PFSK-1 (cell line): ENCODE results near the gene SGSH. TPM values are rescaled to one million over a fixed set of nuclear protein-coding genes. Genes with fewer than 3 reads are reported as not detected.

ENCODE experiments used
- FOXP2 ChIP-seq: optimal IDR thresholded peaks from 2 replicates; pipeline ENCODE3; 2011; ENCODE audit warnings: borderline replicate concordance, control low read depth, inconsistent platforms; ENCODE audit not compliant: insufficient read depth; ENCODE audit errors: extremely low read length, extremely low read depth
- POLR2AphosphoS5 ChIP-seq: IDR thresholded peaks from 2 replicates; pipeline ENCODE4 v1.6.1; 2012; ENCODE audit warnings: low read depth, mild to moderate bottlenecking, control low read depth, low read length, moderate library complexity
- SIN3A ChIP-seq: IDR thresholded peaks from 2 replicates; pipeline ENCODE4 v1.6.1; 2012; ENCODE audit warnings: mild to moderate bottlenecking, low read length, moderate library complexity, borderline replicate concordance; ENCODE audit not compliant: insufficient read depth
- TAF1 ChIP-seq: IDR thresholded peaks from 2 replicates; pipeline ENCODE4 v1.6.1; 2012; ENCODE audit warnings: low read length, control low read depth, borderline replicate concordance; ENCODE audit not compliant: insufficient read depth
- polyA plus RNA-seq: library from polyadenylated mRNA; unstranded; fragments of >200 nt; gene quantifications from one replicate; pipeline ENCODE4 v1.2.1, GENCODE V29; 2012; ENCODE audit warnings: low read depth, missing spikeins; ENCODE audit not compliant: insufficient read length
- TF ChIP-seq, protein P1 (sequence below), 2 experiments: IDR thresholded peaks; 2 replicates each; pipeline versions ENCODE4 v1.6.1 to v1.8.0; 2011 to 2012; ENCODE audit warnings: low read depth in 2 of 2, low read length in 2 of 2, control low read depth in 1 of 2, inconsistent platforms in 1 of 2, mild to moderate bottlenecking in 1 of 2, moderate library complexity in 1 of 2; ENCODE audit not compliant: insufficient read depth in 1 of 2

Gene SGSH
- polyA plus RNA-seq, result 70.6 TPM

DNA sequence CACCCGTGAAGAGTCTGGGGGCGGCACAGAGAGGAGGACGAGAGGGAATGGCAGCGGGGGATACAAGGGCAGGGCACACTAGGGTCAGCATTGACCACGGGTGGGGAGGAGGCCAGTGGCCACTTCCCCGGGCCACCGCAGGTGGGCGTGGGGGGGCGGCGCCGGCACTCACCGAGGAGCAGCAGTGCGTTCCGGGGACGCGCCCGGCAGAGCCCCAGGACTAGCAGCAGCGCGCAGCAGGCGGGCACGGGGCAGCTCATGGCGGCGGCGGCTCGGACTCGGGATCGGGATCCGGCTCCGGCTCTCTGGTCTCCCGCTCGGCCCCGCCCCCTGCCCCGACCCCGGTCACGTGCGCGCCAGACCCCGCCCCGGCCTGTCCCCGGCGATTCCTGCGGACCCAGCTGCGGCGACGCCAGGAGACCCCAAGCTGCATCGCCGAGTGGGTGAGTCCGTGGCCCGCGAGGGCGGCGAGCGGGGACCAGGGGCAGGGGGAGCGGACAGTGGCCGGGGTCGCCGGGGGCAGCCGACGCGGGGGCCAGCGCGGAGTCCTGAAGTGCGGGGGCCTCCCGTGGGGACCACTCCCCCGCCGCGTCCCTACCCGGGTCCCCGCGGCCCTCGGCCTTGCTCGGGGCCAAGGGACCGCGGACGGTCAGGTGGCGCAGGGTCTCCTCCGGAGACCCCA, at the start of gene SGSH, which contains the start of gene SLC26A11:
SGSH (minus strand) TSS at position 280 of the 682 bp plus-strand sequence; CDS start at position 260, 20 bp downstream.
SLC26A11 (plus strand) TSS at position 374 of the 682 bp plus-strand sequence. CDS start 1,134 bp downstream, outside the sequence.
- TF ChIP-seq TAF1, result no peak
- TF ChIP-seq FOXP2, result peak; percentile 44
- peak; percentile 67 for TF ChIP-seq POLR2AphosphoS5

DNA sequence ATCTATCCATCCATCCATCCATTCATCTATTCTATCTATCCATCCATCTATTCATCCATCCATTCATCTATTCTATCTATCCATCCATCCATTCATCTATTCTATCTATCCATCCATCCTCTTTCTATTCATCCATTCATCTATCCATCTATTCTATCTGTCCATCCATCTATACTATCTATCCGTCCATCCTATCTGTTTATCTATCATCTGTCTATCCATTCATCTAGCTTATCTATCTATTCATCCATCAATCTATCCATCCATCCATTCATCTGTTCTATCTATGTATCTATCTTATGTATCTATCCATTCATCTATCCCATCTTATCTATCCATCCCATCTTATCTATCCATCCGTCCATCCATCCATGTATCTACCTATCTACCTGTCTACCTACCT, 49.3 kb upstream of the SGSH start:
- TF ChIP-seq, protein P1, sequence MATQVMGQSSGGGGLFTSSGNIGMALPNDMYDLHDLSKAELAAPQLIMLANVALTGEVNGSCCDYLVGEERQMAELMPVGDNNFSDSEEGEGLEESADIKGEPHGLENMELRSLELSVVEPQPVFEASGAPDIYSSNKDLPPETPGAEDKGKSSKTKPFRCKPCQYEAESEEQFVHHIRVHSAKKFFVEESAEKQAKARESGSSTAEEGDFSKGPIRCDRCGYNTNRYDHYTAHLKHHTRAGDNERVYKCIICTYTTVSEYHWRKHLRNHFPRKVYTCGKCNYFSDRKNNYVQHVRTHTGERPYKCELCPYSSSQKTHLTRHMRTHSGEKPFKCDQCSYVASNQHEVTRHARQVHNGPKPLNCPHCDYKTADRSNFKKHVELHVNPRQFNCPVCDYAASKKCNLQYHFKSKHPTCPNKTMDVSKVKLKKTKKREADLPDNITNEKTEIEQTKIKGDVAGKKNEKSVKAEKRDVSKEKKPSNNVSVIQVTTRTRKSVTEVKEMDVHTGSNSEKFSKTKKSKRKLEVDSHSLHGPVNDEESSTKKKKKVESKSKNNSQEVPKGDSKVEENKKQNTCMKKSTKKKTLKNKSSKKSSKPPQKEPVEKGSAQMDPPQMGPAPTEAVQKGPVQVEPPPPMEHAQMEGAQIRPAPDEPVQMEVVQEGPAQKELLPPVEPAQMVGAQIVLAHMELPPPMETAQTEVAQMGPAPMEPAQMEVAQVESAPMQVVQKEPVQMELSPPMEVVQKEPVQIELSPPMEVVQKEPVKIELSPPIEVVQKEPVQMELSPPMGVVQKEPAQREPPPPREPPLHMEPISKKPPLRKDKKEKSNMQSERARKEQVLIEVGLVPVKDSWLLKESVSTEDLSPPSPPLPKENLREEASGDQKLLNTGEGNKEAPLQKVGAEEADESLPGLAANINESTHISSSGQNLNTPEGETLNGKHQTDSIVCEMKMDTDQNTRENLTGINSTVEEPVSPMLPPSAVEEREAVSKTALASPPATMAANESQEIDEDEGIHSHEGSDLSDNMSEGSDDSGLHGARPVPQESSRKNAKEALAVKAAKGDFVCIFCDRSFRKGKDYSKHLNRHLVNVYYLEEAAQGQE (IDR thresholded peaks at IDR 0.05; ENCODE audit: insufficient read depth in 1 of 2, low read depth in 2 of 2, low read length in 2 of 2), result no peak
- TF ChIP-seq FOXP2 (no peak), TAF1 (no peak), SIN3A (no peak), POLR2AphosphoS5 (no peak)

DNA sequence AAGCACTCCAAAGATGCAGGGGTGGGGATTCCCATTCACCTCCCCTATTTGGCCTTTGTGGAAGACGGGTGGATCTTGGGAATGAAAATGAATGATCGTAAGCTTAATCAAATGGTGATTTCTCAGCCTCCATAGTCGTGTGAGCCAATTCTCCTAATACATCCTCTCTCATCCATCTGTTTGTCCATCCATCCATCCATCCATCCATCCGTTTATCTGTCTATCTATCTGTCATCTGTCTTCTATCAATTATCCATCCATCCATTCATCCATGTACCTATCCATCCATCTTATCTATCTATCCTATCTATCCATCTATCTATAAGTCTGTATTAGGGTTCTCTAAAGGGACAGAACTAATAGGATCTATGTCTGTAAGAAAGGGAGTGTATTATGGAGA, 48.3 kb upstream of the SGSH start:
- no peak for TF ChIP-seq FOXP2
- TF ChIP-seq, protein P1 (IDR thresholded peaks at IDR 0.05; ENCODE audit: insufficient read depth in 1 of 2, low read depth in 2 of 2, low read length in 2 of 2), result no peak

DNA sequence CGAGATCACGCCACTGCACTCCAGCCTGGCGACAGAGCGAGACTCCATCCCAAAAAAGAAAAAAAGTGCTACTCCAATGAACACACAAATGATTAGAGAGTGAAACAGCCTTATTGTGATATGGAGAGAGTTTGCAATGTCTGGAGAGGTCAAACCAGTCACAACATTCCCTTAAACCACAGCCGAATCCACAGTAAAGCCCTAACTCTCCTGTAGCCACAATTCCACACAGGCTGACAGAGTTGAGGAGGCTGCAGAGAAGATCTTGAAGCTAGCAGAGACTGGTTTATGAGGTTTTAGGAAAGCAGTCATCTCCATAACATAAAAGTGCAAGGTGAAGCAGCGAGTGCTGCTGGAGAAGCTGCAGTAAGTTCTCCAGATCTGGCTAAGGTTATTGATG, 47.3 kb upstream of the SGSH start:
- TF ChIP-seq TAF1, result no peak
- TF ChIP-seq FOXP2, result no peak

DNA sequence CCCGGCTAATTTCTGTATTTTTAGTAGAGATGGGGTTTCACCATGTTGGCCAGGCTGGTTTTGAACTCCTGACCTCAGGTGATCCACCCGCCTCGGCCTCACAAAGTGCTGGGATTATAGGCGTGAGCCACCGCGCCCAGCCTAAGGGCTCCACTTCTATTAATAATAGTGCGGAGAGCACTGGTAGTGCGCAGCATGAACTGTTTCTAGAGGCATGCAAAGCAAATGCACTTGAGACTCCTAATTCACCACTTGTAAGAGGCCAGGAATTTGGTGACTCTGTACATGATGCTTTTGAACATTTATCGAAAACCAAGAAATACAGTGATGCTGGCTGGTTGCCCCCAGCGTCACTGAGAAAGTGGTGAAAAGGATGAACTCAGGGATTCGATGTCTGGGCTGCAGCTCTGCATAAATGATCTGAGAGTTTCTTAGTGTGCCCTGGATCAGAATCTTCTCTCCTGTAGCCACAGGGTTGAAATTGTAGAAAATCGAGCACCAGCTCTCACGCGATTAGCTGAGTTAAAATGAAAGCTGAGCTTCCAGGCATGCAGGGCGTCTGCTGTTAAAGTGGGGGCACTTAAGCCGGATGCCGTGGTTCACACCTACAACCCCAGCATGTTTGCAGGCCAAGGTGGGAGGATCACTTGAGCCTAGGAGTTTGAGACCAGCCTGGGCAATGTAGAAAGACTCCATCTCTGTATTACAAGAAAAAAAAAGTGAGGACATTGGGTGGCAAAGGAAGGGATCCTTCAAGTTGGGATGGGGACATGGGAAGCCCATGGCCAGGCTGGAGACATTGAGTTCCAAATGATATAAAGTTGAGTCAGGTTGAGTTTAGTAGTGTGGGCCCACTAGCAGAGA, 45.3 kb upstream of the SGSH start:
- TF ChIP-seq SIN3A, result no peak
- TF ChIP-seq, protein P1 (IDR thresholded peaks at IDR 0.05; ENCODE audit: insufficient read depth in 1 of 2, low read depth in 2 of 2, low read length in 2 of 2), result no peak
- TF ChIP-seq TAF1, result no peak
- TF ChIP-seq POLR2AphosphoS5, result no peak
- no peak for TF ChIP-seq FOXP2
